Measurements from ENCODE around the gene CCDC71.

Gene CCDC71

DNA sequence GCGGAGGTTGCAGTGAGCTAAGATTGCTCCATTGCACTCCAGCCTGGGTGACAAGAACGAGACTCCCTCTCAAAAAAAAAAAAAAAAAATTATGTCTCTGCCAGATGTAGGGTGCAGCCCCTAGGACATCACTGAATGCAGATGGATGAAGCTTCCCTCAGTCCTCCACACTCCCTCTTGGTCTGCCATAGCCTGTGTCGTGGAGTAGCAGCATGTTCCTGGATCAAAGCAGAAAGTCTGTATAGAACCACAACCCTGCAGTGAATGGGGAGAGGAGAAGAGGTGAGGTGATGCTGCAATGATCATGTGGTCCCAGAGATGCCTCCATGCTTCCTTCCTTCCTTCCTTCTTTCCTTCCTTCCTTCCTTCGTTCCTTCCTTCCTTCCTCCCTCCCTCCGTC is 18.0 kb downstream of the CCDC71 start:
- H3K36me3 ChIP-seq (ENCODE audit: insufficient read depth, low read length) = no peaks in the 10 kb centered on the region
- no peak overlapping the region for H3K4me2 ChIP-seq (ENCODE audit: insufficient read depth, low read length)
- H3K4me1 ChIP-seq (ENCODE audit: insufficient read depth, low read length) = no peaks in the 10 kb centered on the region
- H3K9me3 ChIP-seq (ENCODE audit: insufficient read depth, low read length, severe bottlenecking) = no peaks in the 10 kb centered on the region
- ATAC-seq (ENCODE audit: insufficient read depth, low read depth) (no peak), DNase-seq (no peak)
- no peak overlapping the region for H2AFZ ChIP-seq (ENCODE audit: low read depth, low read length)
- no peaks in the 10 kb centered on the region for H4K20me1 ChIP-seq (ENCODE audit: insufficient read depth, low read length)
- no peaks in the 10 kb centered on the region for H3K27me3 ChIP-seq (ENCODE audit: insufficient read depth, low read length, poor library complexity)
- no peaks in the 10 kb centered on the region for H3K79me2 ChIP-seq (ENCODE audit: insufficient read depth, low read length)
- H3K27ac ChIP-seq (ENCODE audit: low read length) = no peak overlapping the region
- TF ChIP-seq, protein P1, sequence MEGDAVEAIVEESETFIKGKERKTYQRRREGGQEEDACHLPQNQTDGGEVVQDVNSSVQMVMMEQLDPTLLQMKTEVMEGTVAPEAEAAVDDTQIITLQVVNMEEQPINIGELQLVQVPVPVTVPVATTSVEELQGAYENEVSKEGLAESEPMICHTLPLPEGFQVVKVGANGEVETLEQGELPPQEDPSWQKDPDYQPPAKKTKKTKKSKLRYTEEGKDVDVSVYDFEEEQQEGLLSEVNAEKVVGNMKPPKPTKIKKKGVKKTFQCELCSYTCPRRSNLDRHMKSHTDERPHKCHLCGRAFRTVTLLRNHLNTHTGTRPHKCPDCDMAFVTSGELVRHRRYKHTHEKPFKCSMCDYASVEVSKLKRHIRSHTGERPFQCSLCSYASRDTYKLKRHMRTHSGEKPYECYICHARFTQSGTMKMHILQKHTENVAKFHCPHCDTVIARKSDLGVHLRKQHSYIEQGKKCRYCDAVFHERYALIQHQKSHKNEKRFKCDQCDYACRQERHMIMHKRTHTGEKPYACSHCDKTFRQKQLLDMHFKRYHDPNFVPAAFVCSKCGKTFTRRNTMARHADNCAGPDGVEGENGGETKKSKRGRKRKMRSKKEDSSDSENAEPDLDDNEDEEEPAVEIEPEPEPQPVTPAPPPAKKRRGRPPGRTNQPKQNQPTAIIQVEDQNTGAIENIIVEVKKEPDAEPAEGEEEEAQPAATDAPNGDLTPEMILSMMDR (IDR thresholded peaks at IDR 0.05; ENCODE audit: borderline replicate concordance, extremely low read depth, low read length, poor library complexity, severe bottlenecking) = no peak
- no peak for TF ChIP-seq EZH2 (IDR thresholded peaks at IDR 0.05; ENCODE audit: borderline replicate concordance, low read depth, low read length, severe bottlenecking)
- no peak overlapping the region for H3K4me3 ChIP-seq (ENCODE audit: low read depth in 1 of 2, low read length in 2 of 2)
- H3K9ac ChIP-seq (ENCODE audit: low read depth, low read length) = no peak overlapping the region

DNA sequence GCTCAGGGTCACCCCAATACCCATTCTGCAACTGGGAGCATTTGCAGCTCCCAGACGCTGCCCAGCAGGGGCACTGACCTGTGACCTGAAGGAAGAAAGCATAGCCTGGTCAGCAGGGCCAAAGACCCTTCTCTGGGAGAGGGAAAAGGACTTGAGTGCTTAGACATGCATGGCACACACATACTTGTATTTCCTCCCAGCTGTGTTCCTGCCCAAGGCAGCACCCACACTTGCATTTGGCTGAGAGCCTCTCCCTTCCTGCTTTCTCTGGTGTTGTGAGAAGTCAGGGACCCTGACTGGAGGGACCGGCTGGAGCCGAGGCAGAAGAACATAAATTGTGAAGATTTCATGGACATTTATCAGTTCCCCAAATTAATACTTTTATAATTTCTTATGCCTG is 26.1 kb downstream of the CCDC71 start:
- H2AFZ ChIP-seq (ENCODE audit: low read depth, low read length) = no peak overlapping the region
- H3K27me3 ChIP-seq (ENCODE audit: insufficient read depth, low read length, poor library complexity) = no peaks in the 10 kb centered on the region
- H3K79me2 ChIP-seq (ENCODE audit: insufficient read depth, low read length) = no peaks in the 10 kb centered on the region
- no peak overlapping the region for H3K27ac ChIP-seq (ENCODE audit: low read length)
- no peaks in the 10 kb centered on the region for H3K36me3 ChIP-seq (ENCODE audit: insufficient read depth, low read length)
- H3K4me2 ChIP-seq (ENCODE audit: insufficient read depth, low read length) = no peak overlapping the region
- no peak overlapping the region for H3K4me3 ChIP-seq (ENCODE audit: low read depth in 1 of 2, low read length in 2 of 2)
- no peak overlapping the region for H3K9ac ChIP-seq (ENCODE audit: low read depth, low read length)
- H3K9me3 ChIP-seq (ENCODE audit: insufficient read depth, low read length, severe bottlenecking) = peaks cover 7% of the 10 kb centered on the region
- no peaks in the 10 kb centered on the region for H4K20me1 ChIP-seq (ENCODE audit: insufficient read depth, low read length)
- no peak for TF ChIP-seq EZH2 (IDR thresholded peaks at IDR 0.05; ENCODE audit: borderline replicate concordance, low read depth, low read length, severe bottlenecking)
- TF ChIP-seq, protein P1 (IDR thresholded peaks at IDR 0.05; ENCODE audit: borderline replicate concordance, extremely low read depth, low read length, poor library complexity, severe bottlenecking) = no peak
- ATAC-seq (ENCODE audit: insufficient read depth, low read depth) (no peak), DNase-seq (no peak)
- no peaks in the 10 kb centered on the region for H3K4me1 ChIP-seq (ENCODE audit: insufficient read depth, low read length)

DNA sequence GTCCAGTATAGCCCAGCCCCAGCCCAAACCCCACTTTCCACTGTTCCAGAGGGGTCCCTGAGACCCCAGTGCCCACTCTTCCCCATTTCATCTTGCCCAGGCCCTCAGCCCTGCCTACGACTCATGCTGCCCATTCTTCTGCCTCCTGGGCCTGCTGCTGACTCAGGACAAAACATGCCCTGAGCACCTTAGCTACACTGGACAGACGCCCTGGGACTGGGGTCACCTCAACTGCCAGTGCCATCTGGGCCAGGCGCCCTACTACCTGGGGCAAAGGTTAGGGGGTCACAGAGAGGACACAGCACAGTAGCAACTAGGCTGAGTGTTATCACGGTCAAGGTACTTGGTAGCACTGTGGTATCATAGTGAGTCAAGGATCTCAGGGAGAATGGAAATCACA is 30.6 kb downstream of the CCDC71 start:
- Histone ChIP-seq H3K9ac (ENCODE audit: low read depth, low read length) (no peak overlapping the region), H3K79me2 (ENCODE audit: insufficient read depth, low read length) (no peaks in the 10 kb centered on the region), H3K4me1 (ENCODE audit: insufficient read depth, low read length) (no peaks in the 10 kb centered on the region), H3K27me3 (ENCODE audit: insufficient read depth, low read length, poor library complexity) (no peaks in the 10 kb centered on the region), H3K4me2 (ENCODE audit: insufficient read depth, low read length) (no peak overlapping the region), H3K27ac (ENCODE audit: low read length) (no peak overlapping the region), H3K4me3 (ENCODE audit: low read depth in 1 of 2, low read length in 2 of 2) (no peak overlapping the region), H2AFZ (ENCODE audit: low read depth, low read length) (0 out of 2 replicates have a peak overlapping the region, but pooled peaks have one; percentile 17), H3K36me3 (ENCODE audit: insufficient read depth, low read length) (no peaks in the 10 kb centered on the region), H4K20me1 (ENCODE audit: insufficient read depth, low read length) (no peaks in the 10 kb centered on the region), H3K9me3 (ENCODE audit: insufficient read depth, low read length, severe bottlenecking) (no peaks in the 10 kb centered on the region)
- TF ChIP-seq, protein P1 (IDR thresholded peaks at IDR 0.05; ENCODE audit: borderline replicate concordance, extremely low read depth, low read length, poor library complexity, severe bottlenecking) = no peak
- no peak for TF ChIP-seq EZH2 (IDR thresholded peaks at IDR 0.05; ENCODE audit: borderline replicate concordance, low read depth, low read length, severe bottlenecking)
- no peak for ATAC-seq (ENCODE audit: insufficient read depth, low read depth)
- no peak for DNase-seq
